GM12874 (cell line): ENCODE results near the gene R3HDM4.

Source experiments
- CTCF ChIP-seq: IDR thresholded peaks from 2 replicates; pipeline ENCODE4 v1.5.1; 2011; ENCODE audit warnings: low read depth, mild to moderate bottlenecking, control low read depth, low read length, moderate library complexity; ENCODE audit not compliant: insufficient read depth

R3HDM4 gene

GRCh38 chr19:919199-920050 lies 6.4 kb upstream of the R3HDM4 start:
- TF ChIP-seq CTCF, result no peak

GRCh38 chr19:918481-919198 lies 5.6 kb upstream of the R3HDM4 start:
- TF ChIP-seq CTCF, result no peak

GRCh38 chr19:918152-918437 lies 5.1 kb upstream of the R3HDM4 start:
- no peak for TF ChIP-seq CTCF

- TF ChIP-seq CTCF, result peak; percentile 82
These were observed 4.5 kb upstream of the R3HDM4 start, which contains the start of gene KISS1R for GRCh38 chr19:917323-918151. KISS1R (plus strand) TSS chr19:917333; CDS start chr19:917503, 170 bp downstream.

- TF ChIP-seq CTCF, result no peak
These were observed 3.8 kb upstream of the R3HDM4 start for GRCh38 chr19:916645-917322.

- TF ChIP-seq CTCF, result no peak
These were observed 589 bp downstream of the R3HDM4 start for GRCh38 chr19:912181-913079.
